CD4-positive, alpha-beta T cell (primary cell): Measurements from ENCODE around the gene CPNE8. TPM values are rescaled to one million over a fixed set of nuclear protein-coding genes. Genes with fewer than 3 reads are reported as not detected.

Experiments used
- ATAC-seq: fragments of 200-7000 bp; cut with Tn5 transposase; one replicate; pipeline ENCODE4 v1.10.0; 2022; ENCODE audit warnings: mild to moderate bottlenecking; ENCODE audit not compliant: poor library complexity
- CTCF ChIA-PET: fragments of 350-600 bp; sonication (Branson Sonifier 250); formaldehyde crosslinking; loops from one replicate; lab custom pipeline; 2021; ENCODE audit warnings: antibody characterized with exemption, inconsistent platforms; lab: Charles Lee
- POLR2A ChIA-PET: fragments of 350-600 bp; sonication (Branson Sonifier 250); formaldehyde crosslinking; loops from one replicate; lab custom pipeline; 2021; ENCODE audit warnings: antibody characterized with exemption, inconsistent platforms; lab: Charles Lee
- DNase-seq, 14 experiments: peaks; one replicate each; pipeline ENCODE4 v3.0.0-alpha.2; 2013 to 2020; ENCODE audit warnings: mixed read lengths in 2 of 14
- H3K27ac ChIP-seq, 2 donors: one replicate each; pipeline versions ENCODE4 v1.5.1 to v1.7.0; 2013; ENCODE audit warnings: low read length in 2 of 2, low read depth in 1 of 2, mild to moderate bottlenecking in 1 of 2
- H3K27me3 ChIP-seq, 2 experiments: 1 replicate in 1 of 2; 2 replicates in 1 of 2; pipeline versions ENCODE4 v1.6.1 to v1.7.0; 2013; ENCODE audit warnings: low read length in 2 of 2, control low read depth in 1 of 2, mild to moderate bottlenecking in 1 of 2, moderate library complexity in 1 of 2; ENCODE audit not compliant: insufficient read depth in 2 of 2, control insufficient read depth in 1 of 2
- H3K36me3 ChIP-seq: one replicate; pipeline ENCODE4 v1.6.1; 2013; ENCODE audit warnings: low read length, control low read depth; ENCODE audit not compliant: insufficient read depth
- H3K4me1 ChIP-seq: one replicate; pipeline ENCODE4 v1.6.1; 2013; ENCODE audit warnings: low read length, control low read depth; ENCODE audit not compliant: insufficient read depth
- H3K4me3 ChIP-seq: one replicate; pipeline ENCODE4 v1.5.1; 2013; ENCODE audit warnings: mild to moderate bottlenecking, low read length, moderate library complexity
- H3K9me3 ChIP-seq, 2 experiments: 1 replicate in 1 of 2; 2 replicates in 1 of 2; pipeline versions ENCODE4 v1.6.1 to v1.7.0; 2013; ENCODE audit warnings: low read length in 2 of 2, mild to moderate bottlenecking in 2 of 2, control low read depth in 1 of 2, moderate library complexity in 1 of 2; ENCODE audit not compliant: control insufficient read depth in 1 of 2, insufficient read depth in 1 of 2
- H3K27ac Mint-ChIP-seq: one replicate; pipeline ENCODE4 v1.8.0; 2020; ENCODE audit warnings: mixed read lengths
- H3K27me3 Mint-ChIP-seq: one replicate; pipeline ENCODE4 v1.8.0; 2021; ENCODE audit warnings: mixed read lengths
- H3K36me3 Mint-ChIP-seq: one replicate; pipeline ENCODE4 v1.8.0; 2021; ENCODE audit warnings: low read depth, mixed read lengths
- H3K4me1 Mint-ChIP-seq: one replicate; pipeline ENCODE4 v1.8.0; 2021; ENCODE audit warnings: low read depth, mixed read lengths
- H3K4me3 Mint-ChIP-seq: one replicate; pipeline ENCODE4 v1.8.0; 2020; ENCODE audit warnings: mild to moderate bottlenecking, mixed read lengths
- H3K9me3 Mint-ChIP-seq: one replicate; pipeline ENCODE4 v1.8.0; 2020; ENCODE audit warnings: mixed read lengths
- CTCF ChIP-seq: fragments of 200-600 bp; IDR thresholded peaks from one replicate; pipeline ENCODE4 v1.8.0; 2022; ENCODE audit warnings: antibody characterized with exemption, mild to moderate bottlenecking
- intact Hi-C, 2 experiments: fragments of 100-400 bp; cut with DNase I in 1 of 2; cut with micrococcal nuclease in 1 of 2; formaldehyde crosslinking; loops; one replicate each; pipeline versions ENCODE4 v1.15.1 to v1.9.0; 2023 to 2025; cut with DNase I, micrococcal nuclease
- total RNA-seq, 174 experiments: library from RNA in 2 of 174; stranded (reverse) in 2 of 174; gene quantifications; one replicate each; pipeline ENCODE4 v1.2.3 and lab custom pipeline; 2021 to 2026

The CPNE8 gene
- total RNA-seq, 2 experiments from 2014 or later = 2.7 to 3.6 TPM

DNA sequence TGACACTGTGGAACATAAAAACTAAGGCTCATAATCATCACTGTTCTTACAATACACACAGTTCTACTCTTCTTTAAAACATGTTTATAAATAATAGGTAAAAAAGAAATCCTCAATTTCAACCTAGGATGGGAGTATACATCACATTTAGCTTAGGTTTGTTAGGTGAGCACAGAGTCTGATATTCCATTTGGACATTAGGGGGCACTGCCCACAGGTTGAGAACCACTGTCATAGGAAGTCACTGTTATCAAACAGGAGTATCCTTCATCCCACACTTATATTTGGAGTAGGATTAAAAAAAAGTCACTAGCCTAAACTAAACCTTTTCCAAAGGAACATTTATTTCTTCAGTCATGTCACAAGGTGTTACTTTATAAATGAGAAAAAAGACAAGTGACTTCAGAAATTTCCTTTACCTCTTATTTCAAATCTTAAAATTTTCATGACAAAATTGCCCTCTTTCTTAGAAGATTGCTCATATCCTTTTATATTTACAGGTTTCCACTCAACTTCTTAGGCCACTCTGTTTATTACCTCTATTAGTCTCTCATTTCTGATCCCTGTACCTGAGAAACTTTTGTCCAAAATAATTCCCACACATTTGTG, 240.6 kb downstream of the CPNE8 start:
- peaks cover 3 to 14% of the 10 kb centered on the region in 2 experiments for H3K9me3 ChIP-seq
- Mint-ChIP-seq H3K36me3 (peaks cover 28% of the 10 kb centered on the region), H3K4me3 (no peak overlapping the region), H3K27ac (no peak overlapping the region), H3K27me3 (no peaks in the 10 kb centered on the region), H3K9me3 (peaks cover 20% of the 10 kb centered on the region), H3K4me1 (no peaks in the 10 kb centered on the region)
- POLR2A ChIA-PET = no interaction called here
- no peak for TF ChIP-seq CTCF
- no peak overlapping the region for H3K27ac ChIP-seq
- no peaks in the 10 kb centered on the region for H3K27me3 ChIP-seq
- CTCF ChIA-PET = no interaction called here
- no peak overlapping the region for H3K4me3 ChIP-seq
- H3K36me3 ChIP-seq = no peaks in the 10 kb centered on the region
- no peaks in the 10 kb centered on the region for H3K4me1 ChIP-seq
- ATAC-seq = no peak
- intact Hi-C loops = no loop called here
- DNase-seq = no peak

DNA sequence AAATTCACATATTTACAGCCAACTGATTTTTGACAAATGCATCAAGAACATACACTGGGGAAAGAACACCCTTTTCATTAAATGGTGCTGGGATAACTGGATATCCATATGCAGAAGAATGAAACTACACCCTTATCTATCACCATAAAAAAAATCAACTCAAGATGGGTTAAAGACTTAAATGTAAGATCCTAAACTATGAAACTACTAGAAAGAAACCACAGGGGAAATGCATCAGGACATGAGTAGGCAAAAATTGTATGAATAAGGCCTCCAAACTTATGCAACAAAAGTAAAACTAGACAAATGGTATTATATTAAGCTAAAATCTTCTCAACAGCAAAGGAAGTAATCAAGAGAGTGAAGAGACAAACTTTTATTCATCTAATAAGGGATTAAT, 242.6 kb downstream of the CPNE8 start:
- Histone ChIP-seq H3K27ac (no peak overlapping the region), H3K27me3 (no peaks in the 10 kb centered on the region), H3K36me3 (no peaks in the 10 kb centered on the region), H3K4me1 (no peaks in the 10 kb centered on the region), H3K9me3 (peaks cover 2 to 14% of the 10 kb centered on the region in 2 experiments), H3K4me3 (no peak overlapping the region)
- no peak for TF ChIP-seq CTCF
- no peaks in the 10 kb centered on the region for H3K4me1 Mint-ChIP-seq
- H3K36me3 Mint-ChIP-seq = peaks cover 42% of the 10 kb centered on the region
- DNase-seq = no peak
- no peak overlapping the region for H3K4me3 Mint-ChIP-seq
- intact Hi-C loops = no loop called here
- H3K9me3 Mint-ChIP-seq = peaks cover 24% of the 10 kb centered on the region
- POLR2A ChIA-PET = no interaction called here
- no peak overlapping the region for H3K27ac Mint-ChIP-seq
- CTCF ChIA-PET = no interaction called here
- H3K27me3 Mint-ChIP-seq = no peaks in the 10 kb centered on the region
- no peak for ATAC-seq

DNA sequence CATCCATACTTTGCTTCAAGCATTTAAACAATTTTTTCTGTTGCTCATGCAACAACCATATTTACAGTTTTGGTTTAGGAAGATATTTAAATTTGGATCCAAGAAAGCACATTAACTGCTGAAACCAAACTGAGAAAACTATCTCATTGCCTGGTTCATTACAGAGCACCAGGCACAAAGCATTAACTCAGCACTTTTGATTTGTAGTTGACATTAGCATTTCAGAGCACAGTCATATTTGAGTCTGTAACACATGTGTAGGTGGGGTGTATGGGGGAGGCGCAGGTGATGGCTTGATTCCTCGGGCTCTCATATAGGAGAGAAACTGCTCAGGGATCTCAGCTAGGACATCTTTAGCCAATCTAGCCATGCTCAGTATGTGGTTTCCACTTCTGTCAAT, 251.7 kb downstream of the CPNE8 start:
- Mint-ChIP-seq H3K4me3 (no peak overlapping the region), H3K27me3 (no peaks in the 10 kb centered on the region), H3K27ac (no peak overlapping the region), H3K9me3 (peaks cover 5% of the 10 kb centered on the region), H3K36me3 (peaks cover 12% of the 10 kb centered on the region), H3K4me1 (no peaks in the 10 kb centered on the region)
- ChIA-PET CTCF (no interaction called here), POLR2A (no interaction called here)
- no peak for DNase-seq
- H3K4me3 ChIP-seq = no peak overlapping the region
- no peak for ATAC-seq
- no peak overlapping the region for H3K27ac ChIP-seq
- intact Hi-C loops = no loop called here
- peaks cover 0 to 8% of the 10 kb centered on the region in 2 experiments for H3K9me3 ChIP-seq
- H3K4me1 ChIP-seq = no peaks in the 10 kb centered on the region
- H3K36me3 ChIP-seq = no peaks in the 10 kb centered on the region
- no peaks in the 10 kb centered on the region for H3K27me3 ChIP-seq
- TF ChIP-seq CTCF = no peak
